Osteocyte (in vitro differentiated cells): ENCODE measurements around the gene ELAVL4. TPM values are rescaled to one million over a fixed set of nuclear protein-coding genes. Genes with fewer than 3 reads are reported as not detected.

Experiments
- DNase-seq: peaks from one replicate; pipeline ENCODE4 v3.0.0; 2021; ENCODE audit warnings: mixed read lengths; ENCODE audit not compliant: unreplicated experiment; ENCODE audit errors: extremely low spot score
- H3K27ac Mint-ChIP-seq: one replicate; pipeline ENCODE4 v1.8.0; 2021; ENCODE audit warnings: mild to moderate bottlenecking, mixed read lengths; ENCODE audit not compliant: unreplicated experiment
- H3K27me3 Mint-ChIP-seq: one replicate; pipeline ENCODE4 v1.8.0; 2021; ENCODE audit warnings: mixed read lengths; ENCODE audit not compliant: unreplicated experiment
- H3K36me3 Mint-ChIP-seq: one replicate; pipeline ENCODE4 v1.8.0; 2021; ENCODE audit warnings: mixed read lengths; ENCODE audit not compliant: unreplicated experiment
- H3K4me1 Mint-ChIP-seq: one replicate; pipeline ENCODE4 v1.8.0; 2021; ENCODE audit warnings: mixed read lengths; ENCODE audit not compliant: unreplicated experiment
- H3K4me3 Mint-ChIP-seq: one replicate; pipeline ENCODE4 v1.8.0; 2021; ENCODE audit warnings: mild to moderate bottlenecking, moderate library complexity, mixed read lengths; ENCODE audit not compliant: unreplicated experiment
- H3K9me3 Mint-ChIP-seq: one replicate; pipeline ENCODE4 v1.8.0; 2021; ENCODE audit warnings: mixed read lengths; ENCODE audit not compliant: unreplicated experiment
- CTCF ChIP-seq: fragments of 200-600 bp; sonication (generic); IDR thresholded peaks from 2 replicates; pipeline ENCODE4 v1.5.0; 2021; ENCODE audit warnings: antibody characterized with exemption, mild to moderate bottlenecking, moderate library complexity
- total RNA-seq: library from RNA; stranded (reverse); gene quantifications from 2 replicates; pipeline ENCODE4 v1.2.1, GENCODE V29; 2021

The ELAVL4 gene
- total RNA-seq, 1 donor from 2014 or later: not detected

GRCh38 chr1:50147191-50147850, 38.6 kb downstream of the ELAVL4 start:
- no peak for TF ChIP-seq CTCF
- no peak overlapping the region for H3K27ac Mint-ChIP-seq
- no peaks in the 10 kb centered on the region for H3K4me1 Mint-ChIP-seq
- H3K4me3 Mint-ChIP-seq: no peak overlapping the region
- no peaks in the 10 kb centered on the region for H3K27me3 Mint-ChIP-seq
- DNase-seq: no peak
- no peaks in the 10 kb centered on the region for H3K36me3 Mint-ChIP-seq
- no peaks in the 10 kb centered on the region for H3K9me3 Mint-ChIP-seq

DNA sequence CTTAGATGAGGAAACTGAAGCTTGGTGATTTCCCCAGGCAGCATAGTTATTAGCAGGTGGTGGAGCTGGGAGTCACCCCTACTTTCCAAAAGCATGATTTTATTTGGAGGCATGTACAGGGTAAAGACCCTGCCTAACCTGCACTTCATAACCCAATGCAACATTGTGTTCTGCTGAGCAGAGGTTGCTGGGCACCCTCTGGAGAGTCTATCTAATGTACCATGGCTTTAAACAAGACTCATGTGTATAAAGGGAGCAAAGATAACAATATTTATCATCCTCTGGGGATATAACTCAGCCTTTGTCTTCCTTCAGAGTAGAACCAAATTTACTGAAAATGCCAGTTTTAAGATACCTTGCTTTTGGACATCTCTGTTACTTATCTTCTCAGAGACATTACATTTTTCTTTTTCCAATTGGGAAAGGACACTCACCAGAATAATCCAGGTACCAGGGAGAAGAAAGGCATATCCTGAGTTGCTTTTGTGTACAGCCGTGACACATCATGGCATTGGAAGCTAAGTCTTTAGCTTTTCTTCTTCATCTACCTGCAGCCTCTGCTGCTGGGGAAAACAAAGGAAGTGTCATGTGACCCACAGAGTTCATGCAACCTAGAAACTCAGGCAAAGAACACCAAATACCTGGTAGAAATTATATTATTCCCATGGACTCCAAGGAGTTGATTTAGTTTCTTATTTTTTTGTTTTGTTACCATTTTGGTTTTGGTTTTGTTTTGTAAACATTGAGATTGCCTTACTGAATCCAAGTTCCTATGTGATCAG, 39.6 kb downstream of the ELAVL4 start:
- no peaks in the 10 kb centered on the region for H3K9me3 Mint-ChIP-seq
- H3K4me1 Mint-ChIP-seq: no peaks in the 10 kb centered on the region
- H3K27me3 Mint-ChIP-seq: no peaks in the 10 kb centered on the region
- H3K4me3 Mint-ChIP-seq: no peak overlapping the region
- DNase-seq: no peak
- H3K27ac Mint-ChIP-seq: no peak overlapping the region
- H3K36me3 Mint-ChIP-seq: no peaks in the 10 kb centered on the region
- TF ChIP-seq CTCF: no peak

- DNase-seq: no peak
- Mint-ChIP-seq H3K9me3 (no peaks in the 10 kb centered on the region), H3K36me3 (no peaks in the 10 kb centered on the region), H3K27me3 (no peaks in the 10 kb centered on the region), H3K27ac (no peak overlapping the region), H3K4me1 (no peaks in the 10 kb centered on the region), H3K4me3 (no peak overlapping the region)
- no peak for TF ChIP-seq CTCF
Observed at GRCh38 chr1:50152236-50152635, 43.5 kb downstream of the ELAVL4 start.

DNA sequence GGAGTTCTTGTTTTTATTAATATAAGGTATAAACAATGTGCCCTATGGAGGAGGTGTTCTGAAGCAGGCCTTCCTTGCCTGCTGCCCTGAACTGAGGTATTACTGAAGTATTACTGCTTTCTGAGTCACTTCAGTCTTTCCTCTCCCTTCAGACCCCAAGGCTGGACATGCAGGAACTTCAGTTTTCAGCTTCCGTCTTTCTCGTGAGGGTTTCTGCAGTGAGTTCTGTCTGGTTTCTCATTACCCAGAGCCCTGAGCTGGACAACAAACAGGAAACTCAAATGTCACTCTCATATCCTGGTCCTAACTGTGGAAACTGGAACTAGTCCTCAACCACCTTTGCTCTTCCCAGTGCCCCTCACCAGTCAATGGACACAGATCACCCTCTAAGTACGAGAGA, 46.8 kb downstream of the ELAVL4 start:
- H3K9me3 Mint-ChIP-seq: no peaks in the 10 kb centered on the region
- no peak overlapping the region for H3K27ac Mint-ChIP-seq
- H3K36me3 Mint-ChIP-seq: no peaks in the 10 kb centered on the region
- H3K4me1 Mint-ChIP-seq: no peaks in the 10 kb centered on the region
- no peaks in the 10 kb centered on the region for H3K27me3 Mint-ChIP-seq
- no peak for DNase-seq
- no peak overlapping the region for H3K4me3 Mint-ChIP-seq
- no peak for TF ChIP-seq CTCF

- DNase-seq: no peak
Observed at GRCh38 chr1:50156241-50157010, 47.7 kb downstream of the ELAVL4 start.

More at GRCh38 chr1:50156241-50157010, 47.7 kb downstream of the ELAVL4 start:
- Mint-ChIP-seq H3K4me1 (no peaks in the 10 kb centered on the region), H3K27me3 (no peaks in the 10 kb centered on the region), H3K9me3 (no peaks in the 10 kb centered on the region), H3K4me3 (no peak overlapping the region), H3K36me3 (no peaks in the 10 kb centered on the region), H3K27ac (no peak overlapping the region)
- no peak for TF ChIP-seq CTCF
